GM23338 (cell line): Measurements from ENCODE around the gene ELAC2. TPM values are rescaled to one million over a fixed set of nuclear protein-coding genes. Genes with fewer than 3 reads are reported as not detected.

Source experiments
- ATAC-seq: fragments of 200-7000 bp; cut with Tn5 transposase; 3 replicates; pipeline ENCODE4 v1.9.1; 2020
- DNase-seq: peaks from one replicate; pipeline ENCODE4 v3.0.0-alpha.2; 2015; ENCODE audit warnings: low spot score
- H2AFZ ChIP-seq: fragments of 200-600 bp; sonication (generic); 2 replicates; pipeline ENCODE4 v1.8.0; 2016; ENCODE audit warnings: antibody characterized with exemption, mild to moderate bottlenecking, moderate library complexity
- H3F3A ChIP-seq: fragments of 200-600 bp; sonication (generic); replicated peaks from 2 replicates; pipeline ENCODE4 v1.8.0; 2017; ENCODE audit warnings: antibody characterized with exemption, mixed run types, low read depth
- H3K27ac ChIP-seq: fragments of 200-600 bp; sonication (generic); 2 replicates; pipeline ENCODE4 v1.6.1; 2016; ENCODE audit warnings: low read depth
- H3K27me3 ChIP-seq: fragments of 200-600 bp; sonication (generic); 2 replicates; pipeline ENCODE4 v1.8.0; 2016; ENCODE audit warnings: mild to moderate bottlenecking, mixed run types, moderate library complexity; ENCODE audit not compliant: insufficient read depth
- H3K36me3 ChIP-seq: fragments of 200-600 bp; sonication (generic); 2 replicates; pipeline ENCODE4 v1.8.0; 2016; ENCODE audit warnings: mild to moderate bottlenecking; ENCODE audit not compliant: insufficient read depth
- H3K4me1 ChIP-seq: fragments of 200-600 bp; sonication (generic); 2 replicates; pipeline ENCODE4 v1.8.0; 2016; ENCODE audit warnings: mild to moderate bottlenecking, moderate library complexity; ENCODE audit not compliant: insufficient read depth
- H3K4me2 ChIP-seq: fragments of 200-600 bp; sonication (generic); 2 replicates; pipeline ENCODE4 v1.7.1; 2017; ENCODE audit warnings: mixed run types
- H3K4me3 ChIP-seq: fragments of 200-600 bp; sonication (generic); 2 replicates; pipeline ENCODE4 v1.6.1; 2016; ENCODE audit warnings: mixed run types
- H3K79me2 ChIP-seq: fragments of 200-600 bp; sonication (generic); replicated peaks from 2 replicates; pipeline ENCODE4 v1.8.0; 2017; ENCODE audit warnings: mild to moderate bottlenecking; ENCODE audit not compliant: insufficient read depth
- H3K9me2 ChIP-seq: fragments of 200-600 bp; sonication (generic); 2 replicates; pipeline ENCODE4 v1.8.0; 2017; ENCODE audit not compliant: insufficient read depth
- H4K20me1 ChIP-seq: fragments of 200-600 bp; sonication (generic); replicated peaks from 2 replicates; pipeline ENCODE4 v1.8.0; 2017; ENCODE audit warnings: mild to moderate bottlenecking; ENCODE audit not compliant: insufficient read depth
- H3K27ac Mint-ChIP-seq: 2 replicates; pipeline ENCODE4 v1.8.0; 2020; ENCODE audit warnings: inconsistent platforms, mild to moderate bottlenecking, moderate library complexity, mixed read lengths
- H3K27me3 Mint-ChIP-seq: 3 replicates; pipeline ENCODE4 v1.8.0; 2022; ENCODE audit warnings: low read depth, mild to moderate bottlenecking, moderate library complexity, mixed read lengths, inconsistent platforms; ENCODE audit not compliant: insufficient read depth, poor library complexity
- H3K36me3 Mint-ChIP-seq: 3 replicates; pipeline ENCODE4 v1.8.0; 2021; ENCODE audit warnings: low read depth, mild to moderate bottlenecking, inconsistent platforms, moderate library complexity, mixed read lengths
- H3K4me1 Mint-ChIP-seq: 3 replicates; pipeline ENCODE4 v1.8.0; 2020; ENCODE audit warnings: mild to moderate bottlenecking, inconsistent platforms, mixed read lengths
- H3K4me3 Mint-ChIP-seq: 3 replicates; pipeline ENCODE4 v1.8.0; 2021; ENCODE audit warnings: moderate library complexity, mild to moderate bottlenecking, inconsistent platforms, mixed read lengths
- H3K9me3 Mint-ChIP-seq: 3 replicates; pipeline ENCODE4 v1.8.0; 2020; ENCODE audit warnings: moderate library complexity, mild to moderate bottlenecking, inconsistent platforms, mixed read lengths
- CREB1 ChIP-seq: fragments of 250-450 bp; sonication (Bioruptor Pico); IDR thresholded peaks from 2 replicates; pipeline ENCODE4 v1.5.0; 2020; ENCODE audit warnings: low read depth, mild to moderate bottlenecking, moderate library complexity
- ETS1 ChIP-seq: IDR thresholded peaks from 2 replicates; pipeline ENCODE4 v1.6.1; 2016; ENCODE audit warnings: antibody characterized with exemption
- EZH2 ChIP-seq: fragments of 200-600 bp; sonication (generic); IDR thresholded peaks from one replicate; pipeline ENCODE4 v1.8.0; 2017; ENCODE audit warnings: antibody characterized with exemption, mild to moderate bottlenecking, low read depth; ENCODE audit not compliant: unreplicated experiment
- EZH2phosphoT487 ChIP-seq: fragments of 200-600 bp; sonication (generic); IDR thresholded peaks from one replicate; pipeline ENCODE4 v1.8.1; 2018; ENCODE audit warnings: antibody characterized with exemption; ENCODE audit not compliant: unreplicated experiment
- POLR2AphosphoS5 ChIP-seq: IDR thresholded peaks from 2 replicates; pipeline ENCODE4 v1.6.1; 2016; ENCODE audit warnings: antibody characterized with exemption, low read depth
- REST ChIP-seq: IDR thresholded peaks from one replicate; pipeline ENCODE4 v1.6.1; 2018; ENCODE audit warnings: antibody characterized with exemption; ENCODE audit not compliant: unreplicated experiment
- STAT1 ChIP-seq: IDR thresholded peaks from one replicate; pipeline ENCODE4 v1.6.1; 2016; ENCODE audit warnings: antibody characterized with exemption; ENCODE audit not compliant: unreplicated experiment
- ZNF114 ChIP-seq: fragments of 250-450 bp; sonication (Bioruptor Pico); IDR thresholded peaks from 2 replicates; pipeline ENCODE4 v1.5.0; 2020; ENCODE audit warnings: mild to moderate bottlenecking, moderate library complexity
- ZNF331 ChIP-seq: fragments of 250-450 bp; sonication (Bioruptor Pico); IDR thresholded peaks from 2 replicates; pipeline ENCODE4 v1.5.0; 2020; ENCODE audit warnings: low read depth, mild to moderate bottlenecking, moderate library complexity
- ZNF462 ChIP-seq: fragments of 250-450 bp; sonication (Bioruptor Pico); IDR thresholded peaks from 2 replicates; pipeline ENCODE4 v1.5.0; 2020; ENCODE audit warnings: mild to moderate bottlenecking, moderate library complexity
- polyA plus RNA-seq: library from polyadenylated mRNA; unstranded; fragments of >200 nt; fragmentation: Nextera tagmentation; extraction: Ambion mirVana; gene quantifications from 2 replicates; pipeline ENCODE4 v1.2.1, GENCODE V29; 2016
- total RNA-seq: library from RNA; depleted of rRNA; stranded (reverse); fragments of >200 nt; shearing (Covaris generic); gene quantifications from 2 replicates; pipeline ENCODE4 v1.2.3, GENCODE V29; 2014

The ELAC2 gene
- total and polyA plus RNA-seq, 2 experiments from 2014 or later: 49.9 to 203 TPM

- no peak for ATAC-seq
- Mint-ChIP-seq H3K9me3 (no peaks in the 10 kb centered on the region), H3K4me1 (no peaks in the 10 kb centered on the region; the same call in 2 of the 3 replicates), H3K27ac (no peak overlapping the region), H3K27me3 (peaks cover 4% of the 10 kb centered on the region), H3K36me3 (peaks cover 11% of the 10 kb centered on the region; the same call in 2 of the 3 replicates), H3K4me3 (no peak overlapping the region)
- Histone ChIP-seq H3K27me3 (no peaks in the 10 kb centered on the region), H3F3A (no peaks in the 10 kb centered on the region), H3K79me2 (no peaks in the 10 kb centered on the region), H3K4me1 (no peaks in the 10 kb centered on the region), H4K20me1 (no peaks in the 10 kb centered on the region), H3K4me3 (no peak overlapping the region), H3K36me3 (peaks cover 3% of the 10 kb centered on the region; the same call in 1 of the 2 replicates), H3K4me2 (no peak overlapping the region), H3K9me2 (no peaks in the 10 kb centered on the region), H2AFZ (no peak overlapping the region), H3K27ac (no peak overlapping the region)
- DNase-seq: no peak
- no peak for TF ChIP-seq EZH2phosphoT487
- TF ChIP-seq ZNF114 (CRISPR knock-in tag): no peak
- TF ChIP-seq ZNF331 (CRISPR knock-in tag): no peak
- TF ChIP-seq ZNF462 (CRISPR knock-in tag): no peak
- TF ChIP-seq ETS1: no peak
- TF ChIP-seq EZH2: no peak
- TF ChIP-seq CREB1 (CRISPR knock-in tag): no peak
- no peak for TF ChIP-seq REST
- no peak for TF ChIP-seq POLR2AphosphoS5
- no peak for TF ChIP-seq STAT1
Observed at GRCh38 chr17:12964162-12964561, 53.7 kb downstream of the ELAC2 start.
